ENCODE measurements around the gene ABLIM2.

- no peak for TF ChIP-seq CTCF (IDR thresholded peaks at IDR 0.05)
- no peak for TF ChIP-seq POLR2A (IDR thresholded peaks at IDR 0.05)
Observed at GRCh38 chr4:8132947-8133705, 25.5 kb downstream of the ABLIM2 start.
